Neural progenitor cell (in vitro differentiated cells): Measurements from ENCODE around the gene NOXRED1. TPM values are rescaled to one million over a fixed set of nuclear protein-coding genes. Genes with fewer than 3 reads are reported as not detected.

Experiments used
- DNase-seq: peaks from one replicate; pipeline ENCODE4 v3.0.0-alpha.2; 2016; ENCODE audit warnings: low spot score
- H2AFZ ChIP-seq: fragments of 200-600 bp; sonication (generic); replicated peaks from 2 replicates; pipeline ENCODE4 v1.6.1; 2016; ENCODE audit warnings: antibody characterized with exemption
- H3F3A ChIP-seq: fragments of 200-600 bp; sonication (generic); 2 replicates; pipeline ENCODE4 v1.6.1; 2016; ENCODE audit warnings: antibody characterized with exemption, low read depth
- H3K27ac ChIP-seq: fragments of 200-600 bp; sonication (generic); 2 replicates; pipeline ENCODE4 v1.5.1; 2016; ENCODE audit warnings: mild to moderate bottlenecking
- H3K27me3 ChIP-seq: fragments of 200-600 bp; sonication (generic); 2 replicates; pipeline ENCODE4 v1.6.1; 2016; ENCODE audit warnings: mild to moderate bottlenecking, moderate library complexity
- H3K36me3 ChIP-seq: fragments of 200-600 bp; sonication (generic); 2 replicates; pipeline ENCODE4 v1.5.1; 2016
- H3K4me1 ChIP-seq: fragments of 200-600 bp; sonication (generic); 2 replicates; pipeline ENCODE4 v1.6.1; 2016; ENCODE audit warnings: mixed run types
- H3K4me2 ChIP-seq: fragments of 200-600 bp; sonication (generic); 2 replicates; pipeline ENCODE4 v1.6.1; 2016
- H3K4me3 ChIP-seq: fragments of 200-600 bp; sonication (generic); 2 replicates; pipeline ENCODE4 v1.5.1; 2016
- H3K79me2 ChIP-seq: fragments of 200-600 bp; sonication (generic); 2 replicates; pipeline ENCODE4 v1.6.1; 2016; ENCODE audit warnings: low read depth
- H3K9ac ChIP-seq: fragments of 200-600 bp; sonication (generic); 2 replicates; pipeline ENCODE4 v1.6.1; 2016
- H3K9me3 ChIP-seq: fragments of 200-600 bp; sonication (generic); 2 replicates; pipeline ENCODE4 v1.5.1; 2016; ENCODE audit warnings: low read depth
- H4K20me1 ChIP-seq: fragments of 200-600 bp; sonication (generic); 2 replicates; pipeline ENCODE4 v1.6.1; 2016; ENCODE audit warnings: low read depth
- H3K27ac Mint-ChIP-seq: 3 replicates; pipeline ENCODE4 v1.8.0; 2021; ENCODE audit warnings: mixed read lengths
- H3K27me3 Mint-ChIP-seq: 2 replicates; pipeline ENCODE4 v1.8.0; 2022; ENCODE audit warnings: low read depth, mild to moderate bottlenecking, inconsistent platforms, moderate library complexity, mixed read lengths; ENCODE audit not compliant: insufficient read depth
- H3K36me3 Mint-ChIP-seq: 3 replicates; pipeline ENCODE4 v1.8.0; 2021; ENCODE audit warnings: mixed read lengths
- H3K4me1 Mint-ChIP-seq: 3 replicates; pipeline ENCODE4 v1.8.0; 2021; ENCODE audit warnings: mixed read lengths
- H3K4me3 Mint-ChIP-seq: 3 replicates; pipeline ENCODE4 v1.8.0; 2021; ENCODE audit warnings: mild to moderate bottlenecking, moderate library complexity, mixed read lengths
- H3K9me3 Mint-ChIP-seq: 3 replicates; pipeline ENCODE4 v1.8.0; 2020; ENCODE audit warnings: mixed read lengths
- EZH2 ChIP-seq: fragments of 200-600 bp; sonication (generic); IDR thresholded peaks from 2 replicates; pipeline ENCODE4 v1.6.1; 2017; ENCODE audit warnings: antibody characterized with exemption, mild to moderate bottlenecking, moderate library complexity
- EZH2phosphoT487 ChIP-seq: fragments of 200-600 bp; sonication (generic); IDR thresholded peaks from 2 replicates; pipeline ENCODE4 v1.6.1; 2017; ENCODE audit warnings: antibody characterized with exemption
- total RNA-seq: library from RNA; depleted of rRNA; stranded (reverse); fragments of >200 nt; gene quantifications from 2 replicates; pipeline ENCODE4 v1.2.3, GENCODE V29; 2015; ENCODE audit warnings: low replicate concordance
- TF ChIP-seq, protein P1 (sequence below): fragments of 200-600 bp; sonication (generic); IDR thresholded peaks from 2 replicates; pipeline ENCODE4 v1.5.1; 2017; ENCODE audit warnings: antibody characterized with exemption, mild to moderate bottlenecking

Gene NOXRED1
- total RNA-seq, 1 donor from 2014 or later: 0.07 TPM

- Histone ChIP-seq H3K4me2 (no peak overlapping the region), H3K9ac (no peak overlapping the region), H4K20me1 (no peaks in the 10 kb centered on the region), H3F3A (peaks cover 9% of the 10 kb centered on the region), H3K9me3 (no peaks in the 10 kb centered on the region), H3K27me3 (no peaks in the 10 kb centered on the region), H3K79me2 (no peaks in the 10 kb centered on the region), H3K27ac (peak overlapping the region; percentile 29), H3K4me1 (peaks cover 2% of the 10 kb centered on the region), H3K4me3 (no peak overlapping the region), H3K36me3 (peaks cover 4% of the 10 kb centered on the region), H2AFZ (no peak overlapping the region)
- no peak for DNase-seq
- Mint-ChIP-seq H3K36me3 (peaks cover 24% of the 10 kb centered on the region), H3K4me1 (no peaks in the 10 kb centered on the region), H3K27me3 (peaks cover 1% of the 10 kb centered on the region), H3K9me3 (no peaks in the 10 kb centered on the region), H3K4me3 (peak overlapping the region; percentile 28), H3K27ac (no peak overlapping the region)
- no peak for TF ChIP-seq EZH2
- no peak for TF ChIP-seq EZH2phosphoT487
- TF ChIP-seq, protein P1, sequence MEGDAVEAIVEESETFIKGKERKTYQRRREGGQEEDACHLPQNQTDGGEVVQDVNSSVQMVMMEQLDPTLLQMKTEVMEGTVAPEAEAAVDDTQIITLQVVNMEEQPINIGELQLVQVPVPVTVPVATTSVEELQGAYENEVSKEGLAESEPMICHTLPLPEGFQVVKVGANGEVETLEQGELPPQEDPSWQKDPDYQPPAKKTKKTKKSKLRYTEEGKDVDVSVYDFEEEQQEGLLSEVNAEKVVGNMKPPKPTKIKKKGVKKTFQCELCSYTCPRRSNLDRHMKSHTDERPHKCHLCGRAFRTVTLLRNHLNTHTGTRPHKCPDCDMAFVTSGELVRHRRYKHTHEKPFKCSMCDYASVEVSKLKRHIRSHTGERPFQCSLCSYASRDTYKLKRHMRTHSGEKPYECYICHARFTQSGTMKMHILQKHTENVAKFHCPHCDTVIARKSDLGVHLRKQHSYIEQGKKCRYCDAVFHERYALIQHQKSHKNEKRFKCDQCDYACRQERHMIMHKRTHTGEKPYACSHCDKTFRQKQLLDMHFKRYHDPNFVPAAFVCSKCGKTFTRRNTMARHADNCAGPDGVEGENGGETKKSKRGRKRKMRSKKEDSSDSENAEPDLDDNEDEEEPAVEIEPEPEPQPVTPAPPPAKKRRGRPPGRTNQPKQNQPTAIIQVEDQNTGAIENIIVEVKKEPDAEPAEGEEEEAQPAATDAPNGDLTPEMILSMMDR: no peak
Observed at GRCh38 chr14:77469067-77469505, 45.8 kb upstream of the NOXRED1 start.

DNA sequence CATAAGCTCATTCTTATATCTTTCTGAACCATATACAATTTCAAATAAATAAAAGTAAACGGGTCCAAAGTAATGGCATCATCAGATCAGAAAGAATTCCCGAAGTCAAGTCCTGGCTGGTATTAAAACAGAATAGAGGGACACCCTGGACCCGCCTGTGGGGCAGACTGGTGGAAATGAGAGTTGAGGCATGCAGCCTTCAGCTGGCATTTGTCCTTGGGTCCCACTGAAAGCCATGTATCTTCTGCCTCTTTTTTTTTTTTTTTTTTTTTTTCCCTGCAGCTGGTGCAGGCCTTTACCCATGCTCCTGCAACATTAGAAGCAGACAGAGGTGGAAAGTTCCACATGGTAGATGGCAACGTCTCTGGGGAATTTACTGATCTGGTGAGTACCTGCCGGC, 44.5 kb upstream of the NOXRED1 start:
- TF ChIP-seq, protein P1: no peak
- no peak for TF ChIP-seq EZH2phosphoT487
- no peak overlapping the region for H3K9ac ChIP-seq
- no peaks in the 10 kb centered on the region for H3K79me2 ChIP-seq
- H3K36me3 ChIP-seq: peaks cover 4% of the 10 kb centered on the region
- peaks cover 2% of the 10 kb centered on the region for H3K4me1 ChIP-seq
- H2AFZ ChIP-seq: no peak overlapping the region
- H3F3A ChIP-seq: peaks cover 9% of the 10 kb centered on the region
- DNase-seq: no peak
- H3K36me3 Mint-ChIP-seq: peaks cover 29% of the 10 kb centered on the region
- no peaks in the 10 kb centered on the region for H4K20me1 ChIP-seq
- H3K9me3 Mint-ChIP-seq: no peaks in the 10 kb centered on the region
- no peak overlapping the region for H3K27ac Mint-ChIP-seq
- H3K27me3 Mint-ChIP-seq: no peaks in the 10 kb centered on the region
- no peak overlapping the region for H3K27ac ChIP-seq
- H3K4me3 ChIP-seq: no peak overlapping the region
- H3K27me3 ChIP-seq: no peaks in the 10 kb centered on the region
- H3K9me3 ChIP-seq: no peaks in the 10 kb centered on the region
- no peak overlapping the region for H3K4me2 ChIP-seq
- no peaks in the 10 kb centered on the region for H3K4me1 Mint-ChIP-seq
- no peak overlapping the region for H3K4me3 Mint-ChIP-seq

DNA sequence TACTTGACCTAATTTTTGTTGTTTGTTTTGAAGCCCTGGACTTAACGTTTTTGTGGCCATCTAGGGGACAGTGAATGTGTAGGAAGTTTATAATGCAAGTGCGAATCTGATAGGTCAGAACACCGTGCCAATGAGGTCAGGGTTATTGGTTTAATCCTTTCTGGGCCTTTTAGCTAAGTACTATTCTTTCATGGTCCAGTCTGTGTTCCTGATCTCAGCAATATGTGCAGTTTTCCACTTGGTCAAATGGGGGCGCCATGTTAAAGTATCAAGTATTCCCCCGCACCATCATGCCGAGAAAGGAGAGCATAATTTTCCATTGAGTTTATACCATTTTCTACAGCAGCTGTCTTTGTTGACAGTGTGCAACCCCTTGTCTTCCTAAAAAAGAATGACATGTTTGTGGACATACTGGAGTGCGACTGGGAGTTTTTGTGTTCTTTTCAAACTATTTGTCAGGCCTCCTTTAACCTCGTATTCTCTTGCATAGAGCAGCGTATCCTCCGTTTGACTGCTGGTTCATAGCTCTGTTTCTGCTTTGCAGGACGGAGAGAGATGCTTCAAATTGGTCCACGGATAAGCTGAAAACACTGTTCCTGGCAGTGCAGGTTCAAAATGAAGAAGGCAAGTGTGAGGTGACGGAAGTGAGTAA, 35.9 kb upstream of the NOXRED1 start:
- Histone ChIP-seq H3K9ac (peak overlapping the region; percentile 90), H3K36me3 (peaks cover 7% of the 10 kb centered on the region), H3K4me1 (peaks cover 9% of the 10 kb centered on the region), H3K27me3 (no peaks in the 10 kb centered on the region), H3K4me2 (peak overlapping the region; percentile 89), H3F3A (peaks cover 16% of the 10 kb centered on the region), H3K27ac (no peak overlapping the region), H2AFZ (no peak overlapping the region), H4K20me1 (peaks cover 21% of the 10 kb centered on the region), H3K9me3 (no peaks in the 10 kb centered on the region), H3K79me2 (peaks cover 59% of the 10 kb centered on the region), H3K4me3 (peak overlapping the region; percentile 83)
- Mint-ChIP-seq H3K4me1 (peaks cover 26% of the 10 kb centered on the region), H3K36me3 (peaks cover 29% of the 10 kb centered on the region), H3K27me3 (peaks cover 3% of the 10 kb centered on the region), H3K27ac (no peak overlapping the region), H3K4me3 (peak overlapping the region; percentile 100), H3K9me3 (no peaks in the 10 kb centered on the region)
- peak; percentile 85 for DNase-seq
- TF ChIP-seq, protein P1: peak; percentile 85
- TF ChIP-seq EZH2phosphoT487 (no peak), EZH2 (no peak)
